ENCODE results near the gene SOX12. TPM values are rescaled to one million over a fixed set of nuclear protein-coding genes. Genes with fewer than 3 reads are reported as not detected.

SOX12 gene
- total RNA-seq, 2 experiments from 2014 or later = 12.8 to 13.0 TPM

DNA sequence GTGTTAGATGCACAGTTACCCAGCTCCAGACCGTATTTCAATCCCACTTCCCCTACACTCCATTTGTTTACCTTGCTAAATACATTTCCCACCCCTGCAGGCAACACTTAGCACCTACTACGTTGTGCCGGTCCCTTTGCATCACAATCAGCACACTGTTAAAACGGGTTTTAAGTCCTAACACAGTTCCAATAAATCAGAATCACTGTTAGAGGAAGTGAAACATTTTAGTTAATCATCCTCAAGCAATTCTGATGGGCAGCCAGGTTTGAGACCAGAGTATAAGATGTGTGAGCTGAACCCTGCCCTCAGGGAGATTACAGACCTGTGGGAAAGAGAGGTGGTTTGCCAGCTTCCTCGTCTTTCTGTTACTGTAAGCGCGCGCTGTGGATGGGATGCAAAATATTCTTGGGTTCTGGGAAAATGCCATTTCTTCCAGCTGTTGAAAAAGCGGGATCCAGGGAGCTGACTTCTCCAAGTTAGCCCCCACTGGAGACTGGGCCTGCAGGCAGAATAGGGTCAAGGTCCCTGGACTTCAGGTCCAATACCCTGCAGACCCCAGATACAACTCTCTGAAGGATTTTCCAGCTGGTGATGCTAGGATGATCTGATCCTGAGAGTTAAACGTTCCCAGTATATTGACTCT, 24.9 kb upstream of the SOX12 start:
- CTCF ChIA-PET = interaction anchor here (0.9 to 4.4 kb wide), 8 partner anchors 9 to 62 kb away, joined by 3 to 19 read pairs (median 6); partner anchors contain the start of gene SOX12
- TF ChIP-seq, protein P1, sequence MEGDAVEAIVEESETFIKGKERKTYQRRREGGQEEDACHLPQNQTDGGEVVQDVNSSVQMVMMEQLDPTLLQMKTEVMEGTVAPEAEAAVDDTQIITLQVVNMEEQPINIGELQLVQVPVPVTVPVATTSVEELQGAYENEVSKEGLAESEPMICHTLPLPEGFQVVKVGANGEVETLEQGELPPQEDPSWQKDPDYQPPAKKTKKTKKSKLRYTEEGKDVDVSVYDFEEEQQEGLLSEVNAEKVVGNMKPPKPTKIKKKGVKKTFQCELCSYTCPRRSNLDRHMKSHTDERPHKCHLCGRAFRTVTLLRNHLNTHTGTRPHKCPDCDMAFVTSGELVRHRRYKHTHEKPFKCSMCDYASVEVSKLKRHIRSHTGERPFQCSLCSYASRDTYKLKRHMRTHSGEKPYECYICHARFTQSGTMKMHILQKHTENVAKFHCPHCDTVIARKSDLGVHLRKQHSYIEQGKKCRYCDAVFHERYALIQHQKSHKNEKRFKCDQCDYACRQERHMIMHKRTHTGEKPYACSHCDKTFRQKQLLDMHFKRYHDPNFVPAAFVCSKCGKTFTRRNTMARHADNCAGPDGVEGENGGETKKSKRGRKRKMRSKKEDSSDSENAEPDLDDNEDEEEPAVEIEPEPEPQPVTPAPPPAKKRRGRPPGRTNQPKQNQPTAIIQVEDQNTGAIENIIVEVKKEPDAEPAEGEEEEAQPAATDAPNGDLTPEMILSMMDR (IDR thresholded peaks at IDR 0.05) = no peak
- Mint-ChIP-seq H3K36me3 (ENCODE audit: low read depth) (peaks cover 39% of the 10 kb centered on the region), H3K4me1 (ENCODE audit: low read depth) (peaks cover 44% of the 10 kb centered on the region), H3K27ac (no peak overlapping the region), H3K27me3 (no peaks in the 10 kb centered on the region), H3K4me3 (peak overlapping the region; percentile 99), H3K9me3 (no peaks in the 10 kb centered on the region)
- no peak for ATAC-seq
- POLR2A ChIA-PET = interaction anchor here (1.2 to 9.1 kb wide), 3 partner anchors 13 to 37 kb away, joined by 3 to 94 read pairs (median 5); partner anchors contain the start of gene SOX12
- DNase-seq = no peak
- intact Hi-C loops (cut with micrococcal nuclease) = no loop called here

DNA sequence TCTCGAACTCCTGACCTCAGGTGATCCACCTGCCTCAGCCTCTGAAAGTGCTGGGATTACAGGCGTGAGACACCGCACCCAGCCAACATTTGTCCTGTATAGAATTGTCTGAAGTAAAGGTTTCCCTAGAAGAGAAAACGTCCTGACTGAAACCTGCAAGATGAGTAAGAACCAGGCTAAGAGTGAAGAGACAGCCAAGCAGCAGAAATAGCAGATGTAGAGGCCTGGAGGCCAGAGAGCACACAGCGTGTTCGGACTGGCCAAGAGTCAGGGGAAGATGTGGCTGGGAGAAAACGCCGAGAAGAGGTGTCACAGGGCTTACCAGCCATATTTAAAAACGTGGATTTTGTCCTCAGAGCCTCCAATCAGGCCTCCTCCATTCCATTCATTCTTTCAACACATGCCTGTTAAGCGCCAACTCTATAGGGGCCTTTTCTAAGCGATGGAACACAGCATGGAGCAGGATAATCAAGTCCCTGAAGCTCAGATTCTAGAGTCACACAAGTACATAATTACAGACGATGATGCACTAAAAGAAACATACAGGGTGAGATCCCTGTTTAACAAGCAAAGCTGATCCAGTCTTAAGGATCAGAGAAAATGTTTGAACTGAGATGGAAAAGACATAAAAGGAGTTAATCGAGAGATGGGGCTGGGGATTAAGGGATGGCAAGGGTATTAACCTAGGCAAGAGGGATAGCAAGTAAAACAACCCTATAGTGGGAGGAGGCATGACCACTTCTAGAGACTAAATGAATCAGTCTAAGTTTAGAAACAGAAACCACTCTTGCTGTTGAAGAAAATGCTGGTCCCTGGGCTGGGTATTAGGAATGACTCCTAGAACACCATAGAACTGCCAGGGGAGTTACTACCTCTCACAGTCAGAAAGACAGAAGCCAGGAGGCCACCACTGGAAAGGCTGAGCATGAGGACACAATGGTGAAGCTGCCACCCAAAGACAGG, 23.2 kb upstream of the SOX12 start:
- H3K27ac Mint-ChIP-seq = peak overlapping the region; percentile 12
- CTCF ChIA-PET = interaction anchor here (1.0 to 4.4 kb wide), 4 partner anchors 9 to 61 kb away, joined by 3 to 19 read pairs (median 5); no protein-coding TSS in a partner anchor
- POLR2A ChIA-PET = interaction anchor here (9.1 kb wide), 1 partner anchor 21 kb away, joined by 94 read pairs; the partner anchor contains the start of gene SOX12
- TF ChIP-seq, protein P1 (IDR thresholded peaks at IDR 0.05) = no peak
- H3K9me3 Mint-ChIP-seq = no peaks in the 10 kb centered on the region
- H3K36me3 Mint-ChIP-seq (ENCODE audit: low read depth) = peaks cover 39% of the 10 kb centered on the region
- ATAC-seq = peak; percentile 43
- H3K27me3 Mint-ChIP-seq = no peaks in the 10 kb centered on the region
- H3K4me1 Mint-ChIP-seq (ENCODE audit: low read depth) = peaks cover 35% of the 10 kb centered on the region
- no peak overlapping the region for H3K4me3 Mint-ChIP-seq
- DNase-seq = peak; percentile 17
- intact Hi-C loops (cut with micrococcal nuclease) = no loop called here

DNA sequence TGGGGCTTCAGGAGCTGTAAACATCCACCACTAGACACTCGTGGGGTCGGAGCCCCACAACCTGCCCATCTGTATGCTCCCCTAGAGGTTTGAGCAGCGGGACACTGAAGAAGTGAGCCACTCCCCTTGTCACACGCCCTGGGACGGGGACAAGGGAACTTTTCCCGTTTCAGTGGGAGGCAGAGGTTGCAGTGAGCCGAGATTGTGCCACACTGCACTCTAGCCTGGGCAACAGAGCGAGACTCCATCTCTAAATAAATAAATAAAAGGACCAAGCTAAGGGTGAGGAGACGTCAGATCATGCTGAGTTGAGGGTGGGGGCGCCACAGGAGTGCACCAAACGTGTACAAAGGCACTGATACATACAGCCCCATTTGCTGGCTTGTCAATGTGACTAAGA, 19.6 kb upstream of the SOX12 start:
- CTCF ChIA-PET = no interaction called here
- ATAC-seq = no peak

DNA sequence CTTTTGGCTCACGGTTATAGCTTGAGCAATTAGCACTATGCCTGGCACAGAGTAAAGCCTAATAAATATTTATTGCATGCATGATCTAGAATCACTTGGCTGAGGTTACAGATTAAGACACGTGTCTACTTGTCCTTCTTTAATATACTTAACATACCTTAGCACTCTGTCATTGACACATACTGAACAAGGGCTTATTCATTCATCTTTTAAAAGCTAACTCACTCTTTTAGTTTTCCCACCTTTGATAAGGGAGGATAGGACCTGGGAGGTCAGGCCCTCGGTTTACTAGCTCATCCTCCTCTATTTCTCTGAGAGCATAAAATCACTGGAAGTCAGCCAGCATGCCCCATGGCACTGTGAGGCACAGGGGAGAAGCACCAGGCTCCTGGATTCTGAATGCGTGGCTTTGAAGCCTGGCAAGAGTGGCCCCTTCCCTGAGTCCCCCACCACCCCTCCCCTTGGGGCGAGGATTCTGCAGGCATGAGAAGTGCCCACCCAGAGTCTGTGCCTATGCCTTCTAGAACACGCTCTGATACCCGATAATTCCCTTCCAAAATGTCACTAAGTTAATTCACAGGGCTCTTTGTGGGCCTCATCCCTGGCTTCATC, 16.8 kb upstream of the SOX12 start:
- ChIA-PET CTCF (interaction anchor here (1.0 to 2.9 kb wide), 5 partner anchors 9 to 22 kb away, joined by 3 to 9 read pairs (median 4); no protein-coding TSS in a partner anchor), POLR2A (interaction anchor here (1.8 to 2.4 kb wide), 3 partner anchors 10 to 16 kb away, joined by 8 to 13 read pairs (median 12); no protein-coding TSS in a partner anchor)
- no peak for DNase-seq
- intact Hi-C loops (cut with micrococcal nuclease) = no loop called here
- Mint-ChIP-seq H3K4me3 (no peak overlapping the region), H3K9me3 (no peaks in the 10 kb centered on the region), H3K36me3 (ENCODE audit: low read depth) (no peaks in the 10 kb centered on the region), H3K27me3 (no peaks in the 10 kb centered on the region), H3K27ac (no peak overlapping the region), H3K4me1 (ENCODE audit: low read depth) (peaks cover 15% of the 10 kb centered on the region)
- TF ChIP-seq, protein P1 (IDR thresholded peaks at IDR 0.05) = no peak
- no peak for ATAC-seq

More for the DNA sequence above, 19.6 kb upstream of the SOX12 start:
- no peak overlapping the region for H3K27ac Mint-ChIP-seq
- H3K4me3 Mint-ChIP-seq = no peak overlapping the region
- intact Hi-C loops (cut with micrococcal nuclease) = no loop called here
- H3K36me3 Mint-ChIP-seq (ENCODE audit: low read depth) = peaks cover 13% of the 10 kb centered on the region
- TF ChIP-seq, protein P1 (IDR thresholded peaks at IDR 0.05) = no peak
- DNase-seq = no peak
- peaks cover 32% of the 10 kb centered on the region for H3K4me1 Mint-ChIP-seq (ENCODE audit: low read depth)
- no peaks in the 10 kb centered on the region for H3K9me3 Mint-ChIP-seq
- no peaks in the 10 kb centered on the region for H3K27me3 Mint-ChIP-seq
- POLR2A ChIA-PET = no interaction called here
